Esophagus squamous epithelium (tissue), 4 donors: ENCODE results near the gene EXOC3L4.

ENCODE experiments used
- CTCF ChIP-seq, 6 experiments: fragments of 450-650 bp in 4 of 6; fragments of 200-600 bp in 2 of 6; sonication (generic) in 2 of 6; IDR thresholded peaks; one replicate each; pipeline ENCODE4 v1.5.1; 2016 to 2019; ENCODE audit warnings: antibody characterized with exemption in 6 of 6, mild to moderate bottlenecking in 4 of 6, moderate library complexity in 4 of 6
- POLR2A ChIP-seq, 4 donors: fragments of 450-650 bp; IDR thresholded peaks; one replicate each; pipeline ENCODE4 v1.6.1; 2017; ENCODE audit warnings: antibody characterized with exemption in 4 of 4, mild to moderate bottlenecking in 4 of 4, moderate library complexity in 3 of 4

GRCh38 chr14:103056322-103057027 lies 38.0 kb upstream of the EXOC3L4 start:
- TF ChIP-seq POLR2A (IDR thresholded peaks at IDR 0.05) (peak in 1 of 4 donors; percentile 12), CTCF (IDR thresholded peaks at IDR 0.05) (no peak)
